GM23338 (cell line): ENCODE data around the gene ETV6. TPM values are rescaled to one million over a fixed set of nuclear protein-coding genes. Genes with fewer than 3 reads are reported as not detected.

ENCODE experiments used
- ATAC-seq: fragments of 200-7000 bp; cut with Tn5 transposase; 3 replicates; pipeline ENCODE4 v1.9.1; 2020
- DNase-seq: peaks from one replicate; pipeline ENCODE4 v3.0.0-alpha.2; 2015; ENCODE audit warnings: low spot score
- H2AFZ ChIP-seq: fragments of 200-600 bp; sonication (generic); 2 replicates; pipeline ENCODE4 v1.8.0; 2016; ENCODE audit warnings: antibody characterized with exemption, mild to moderate bottlenecking, moderate library complexity
- H3F3A ChIP-seq: fragments of 200-600 bp; sonication (generic); replicated peaks from 2 replicates; pipeline ENCODE4 v1.8.0; 2017; ENCODE audit warnings: antibody characterized with exemption, mixed run types, low read depth
- H3K27ac ChIP-seq: fragments of 200-600 bp; sonication (generic); 2 replicates; pipeline ENCODE4 v1.6.1; 2016; ENCODE audit warnings: low read depth
- H3K27me3 ChIP-seq: fragments of 200-600 bp; sonication (generic); 2 replicates; pipeline ENCODE4 v1.8.0; 2016; ENCODE audit warnings: mild to moderate bottlenecking, mixed run types, moderate library complexity; ENCODE audit not compliant: insufficient read depth
- H3K36me3 ChIP-seq: fragments of 200-600 bp; sonication (generic); 2 replicates; pipeline ENCODE4 v1.8.0; 2016; ENCODE audit warnings: mild to moderate bottlenecking; ENCODE audit not compliant: insufficient read depth
- H3K4me1 ChIP-seq: fragments of 200-600 bp; sonication (generic); 2 replicates; pipeline ENCODE4 v1.8.0; 2016; ENCODE audit warnings: mild to moderate bottlenecking, moderate library complexity; ENCODE audit not compliant: insufficient read depth
- H3K4me2 ChIP-seq: fragments of 200-600 bp; sonication (generic); 2 replicates; pipeline ENCODE4 v1.7.1; 2017; ENCODE audit warnings: mixed run types
- H3K4me3 ChIP-seq: fragments of 200-600 bp; sonication (generic); 2 replicates; pipeline ENCODE4 v1.6.1; 2016; ENCODE audit warnings: mixed run types
- H3K79me2 ChIP-seq: fragments of 200-600 bp; sonication (generic); replicated peaks from 2 replicates; pipeline ENCODE4 v1.8.0; 2017; ENCODE audit warnings: mild to moderate bottlenecking; ENCODE audit not compliant: insufficient read depth
- H3K9me2 ChIP-seq: fragments of 200-600 bp; sonication (generic); 2 replicates; pipeline ENCODE4 v1.8.0; 2017; ENCODE audit not compliant: insufficient read depth
- H4K20me1 ChIP-seq: fragments of 200-600 bp; sonication (generic); replicated peaks from 2 replicates; pipeline ENCODE4 v1.8.0; 2017; ENCODE audit warnings: mild to moderate bottlenecking; ENCODE audit not compliant: insufficient read depth
- H3K27ac Mint-ChIP-seq: 2 replicates; pipeline ENCODE4 v1.8.0; 2020; ENCODE audit warnings: inconsistent platforms, mild to moderate bottlenecking, moderate library complexity, mixed read lengths
- H3K27me3 Mint-ChIP-seq: 3 replicates; pipeline ENCODE4 v1.8.0; 2022; ENCODE audit warnings: low read depth, mild to moderate bottlenecking, moderate library complexity, mixed read lengths, inconsistent platforms; ENCODE audit not compliant: insufficient read depth, poor library complexity
- H3K36me3 Mint-ChIP-seq: 3 replicates; pipeline ENCODE4 v1.8.0; 2021; ENCODE audit warnings: low read depth, mild to moderate bottlenecking, inconsistent platforms, moderate library complexity, mixed read lengths
- H3K4me1 Mint-ChIP-seq: 3 replicates; pipeline ENCODE4 v1.8.0; 2020; ENCODE audit warnings: mild to moderate bottlenecking, inconsistent platforms, mixed read lengths
- H3K4me3 Mint-ChIP-seq: 3 replicates; pipeline ENCODE4 v1.8.0; 2021; ENCODE audit warnings: moderate library complexity, mild to moderate bottlenecking, inconsistent platforms, mixed read lengths
- H3K9me3 Mint-ChIP-seq: 3 replicates; pipeline ENCODE4 v1.8.0; 2020; ENCODE audit warnings: moderate library complexity, mild to moderate bottlenecking, inconsistent platforms, mixed read lengths
- CREB1 ChIP-seq: fragments of 250-450 bp; sonication (Bioruptor Pico); IDR thresholded peaks from 2 replicates; pipeline ENCODE4 v1.5.0; 2020; ENCODE audit warnings: low read depth, mild to moderate bottlenecking, moderate library complexity
- EZH2 ChIP-seq: fragments of 200-600 bp; sonication (generic); IDR thresholded peaks from one replicate; pipeline ENCODE4 v1.8.0; 2017; ENCODE audit warnings: antibody characterized with exemption, mild to moderate bottlenecking, low read depth; ENCODE audit not compliant: unreplicated experiment
- NANOG ChIP-seq: IDR thresholded peaks from 2 replicates; pipeline ENCODE4 v1.6.1; 2016; ENCODE audit warnings: antibody characterized with exemption, borderline replicate concordance
- ZNF114 ChIP-seq: fragments of 250-450 bp; sonication (Bioruptor Pico); IDR thresholded peaks from 2 replicates; pipeline ENCODE4 v1.5.0; 2020; ENCODE audit warnings: mild to moderate bottlenecking, moderate library complexity
- ZNF331 ChIP-seq: fragments of 250-450 bp; sonication (Bioruptor Pico); IDR thresholded peaks from 2 replicates; pipeline ENCODE4 v1.5.0; 2020; ENCODE audit warnings: low read depth, mild to moderate bottlenecking, moderate library complexity
- polyA plus RNA-seq: library from polyadenylated mRNA; unstranded; fragments of >200 nt; fragmentation: Nextera tagmentation; extraction: Ambion mirVana; gene quantifications from 2 replicates; pipeline ENCODE4 v1.2.1, GENCODE V29; 2016
- total RNA-seq: library from RNA; depleted of rRNA; stranded (reverse); fragments of >200 nt; shearing (Covaris generic); gene quantifications from 2 replicates; pipeline ENCODE4 v1.2.3, GENCODE V29; 2014
- TF ChIP-seq, protein P1 (sequence below): IDR thresholded peaks from one replicate; pipeline ENCODE4 v1.6.1; 2018; ENCODE audit warnings: antibody characterized with exemption; ENCODE audit not compliant: unreplicated experiment
- TF ChIP-seq, protein P2 (sequence below), 2 experiments: fragments of 200-600 bp in 1 of 2; sonication (generic) in 1 of 2; conservative IDR thresholded peaks; 2 replicates each; pipeline versions ENCODE4 v1.5.1 to v1.6.1; 2016 to 2017; ENCODE audit warnings: antibody characterized with exemption in 2 of 2, low read depth in 2 of 2, mild to moderate bottlenecking in 2 of 2, moderate library complexity in 1 of 2
- TF ChIP-seq, protein P3 (sequence below): IDR thresholded peaks from 2 replicates; pipeline ENCODE4 v1.6.1; 2016; ENCODE audit warnings: antibody characterized with exemption

The ETV6 gene
- total and polyA plus RNA-seq, 2 experiments from 2014 or later, result 7.5 to 15.1 TPM

- TF ChIP-seq, protein P1, sequence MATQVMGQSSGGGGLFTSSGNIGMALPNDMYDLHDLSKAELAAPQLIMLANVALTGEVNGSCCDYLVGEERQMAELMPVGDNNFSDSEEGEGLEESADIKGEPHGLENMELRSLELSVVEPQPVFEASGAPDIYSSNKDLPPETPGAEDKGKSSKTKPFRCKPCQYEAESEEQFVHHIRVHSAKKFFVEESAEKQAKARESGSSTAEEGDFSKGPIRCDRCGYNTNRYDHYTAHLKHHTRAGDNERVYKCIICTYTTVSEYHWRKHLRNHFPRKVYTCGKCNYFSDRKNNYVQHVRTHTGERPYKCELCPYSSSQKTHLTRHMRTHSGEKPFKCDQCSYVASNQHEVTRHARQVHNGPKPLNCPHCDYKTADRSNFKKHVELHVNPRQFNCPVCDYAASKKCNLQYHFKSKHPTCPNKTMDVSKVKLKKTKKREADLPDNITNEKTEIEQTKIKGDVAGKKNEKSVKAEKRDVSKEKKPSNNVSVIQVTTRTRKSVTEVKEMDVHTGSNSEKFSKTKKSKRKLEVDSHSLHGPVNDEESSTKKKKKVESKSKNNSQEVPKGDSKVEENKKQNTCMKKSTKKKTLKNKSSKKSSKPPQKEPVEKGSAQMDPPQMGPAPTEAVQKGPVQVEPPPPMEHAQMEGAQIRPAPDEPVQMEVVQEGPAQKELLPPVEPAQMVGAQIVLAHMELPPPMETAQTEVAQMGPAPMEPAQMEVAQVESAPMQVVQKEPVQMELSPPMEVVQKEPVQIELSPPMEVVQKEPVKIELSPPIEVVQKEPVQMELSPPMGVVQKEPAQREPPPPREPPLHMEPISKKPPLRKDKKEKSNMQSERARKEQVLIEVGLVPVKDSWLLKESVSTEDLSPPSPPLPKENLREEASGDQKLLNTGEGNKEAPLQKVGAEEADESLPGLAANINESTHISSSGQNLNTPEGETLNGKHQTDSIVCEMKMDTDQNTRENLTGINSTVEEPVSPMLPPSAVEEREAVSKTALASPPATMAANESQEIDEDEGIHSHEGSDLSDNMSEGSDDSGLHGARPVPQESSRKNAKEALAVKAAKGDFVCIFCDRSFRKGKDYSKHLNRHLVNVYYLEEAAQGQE, result no peak
- TF ChIP-seq ZNF114 (CRISPR knock-in tag) (no peak), EZH2 (no peak), NANOG (no peak), CREB1 (CRISPR knock-in tag) (no peak)
- TF ChIP-seq, protein P2, sequence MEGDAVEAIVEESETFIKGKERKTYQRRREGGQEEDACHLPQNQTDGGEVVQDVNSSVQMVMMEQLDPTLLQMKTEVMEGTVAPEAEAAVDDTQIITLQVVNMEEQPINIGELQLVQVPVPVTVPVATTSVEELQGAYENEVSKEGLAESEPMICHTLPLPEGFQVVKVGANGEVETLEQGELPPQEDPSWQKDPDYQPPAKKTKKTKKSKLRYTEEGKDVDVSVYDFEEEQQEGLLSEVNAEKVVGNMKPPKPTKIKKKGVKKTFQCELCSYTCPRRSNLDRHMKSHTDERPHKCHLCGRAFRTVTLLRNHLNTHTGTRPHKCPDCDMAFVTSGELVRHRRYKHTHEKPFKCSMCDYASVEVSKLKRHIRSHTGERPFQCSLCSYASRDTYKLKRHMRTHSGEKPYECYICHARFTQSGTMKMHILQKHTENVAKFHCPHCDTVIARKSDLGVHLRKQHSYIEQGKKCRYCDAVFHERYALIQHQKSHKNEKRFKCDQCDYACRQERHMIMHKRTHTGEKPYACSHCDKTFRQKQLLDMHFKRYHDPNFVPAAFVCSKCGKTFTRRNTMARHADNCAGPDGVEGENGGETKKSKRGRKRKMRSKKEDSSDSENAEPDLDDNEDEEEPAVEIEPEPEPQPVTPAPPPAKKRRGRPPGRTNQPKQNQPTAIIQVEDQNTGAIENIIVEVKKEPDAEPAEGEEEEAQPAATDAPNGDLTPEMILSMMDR (conservative IDR thresholded peaks at IDR 0.05; ENCODE audit: low read depth in 2 of 2), result no peak
Observed at GRCh38 chr12:11759899-11760298, 110.4 kb downstream of the ETV6 start (continued).

DNA sequence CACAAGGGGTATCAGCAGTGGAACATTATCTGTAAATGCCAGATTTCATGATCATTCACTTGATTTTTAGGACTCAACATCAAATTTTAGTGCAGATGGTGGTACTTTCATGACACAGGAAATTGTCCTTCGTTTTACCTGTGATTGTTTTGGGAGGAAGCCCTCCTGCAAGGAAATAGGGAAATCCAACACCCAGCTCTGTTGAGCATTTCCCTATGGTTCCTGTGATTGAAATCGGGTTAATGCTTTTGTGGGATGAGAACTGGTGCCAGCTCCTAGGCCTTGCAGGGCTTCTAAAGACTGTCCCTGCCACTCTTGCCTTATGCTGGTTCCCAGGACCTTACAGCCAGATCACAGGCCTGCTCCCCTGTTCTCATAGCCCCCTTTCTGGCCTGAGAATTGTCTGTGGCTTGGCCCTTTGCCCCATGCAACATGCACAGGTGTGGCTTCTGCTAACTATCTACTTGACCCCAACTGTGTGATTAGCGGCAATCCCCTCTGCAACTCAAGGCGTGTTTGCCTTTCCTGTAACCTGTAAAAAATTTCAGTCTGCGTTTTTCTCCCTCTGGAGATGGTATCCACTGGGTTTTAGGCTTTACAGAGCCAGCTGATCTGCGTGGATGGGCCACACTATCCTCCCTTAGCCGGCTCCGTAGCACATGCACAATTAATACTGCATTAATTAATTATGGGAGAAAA lies 112.5 kb downstream of the ETV6 start:
- Histone ChIP-seq H3K27me3 (no peaks in the 10 kb centered on the region), H3K4me2 (no peak overlapping the region), H2AFZ (no peak overlapping the region), H4K20me1 (no peaks in the 10 kb centered on the region), H3K4me3 (no peak overlapping the region), H3K4me1 (peaks cover 39% of the 10 kb centered on the region), H3K36me3 (no peaks in the 10 kb centered on the region), H3K79me2 (peaks cover 3% of the 10 kb centered on the region; the same call in 1 of the 2 replicates), H3K27ac (no peak overlapping the region), H3K9me2 (peaks cover 9% of the 10 kb centered on the region; the same call in 1 of the 2 replicates), H3F3A (no peaks in the 10 kb centered on the region)
- H3K27ac Mint-ChIP-seq, result peak overlapping the region; percentile 41; the same call in 1 of the 2 replicates
- peaks cover 51% of the 10 kb centered on the region for H3K4me1 Mint-ChIP-seq
- DNase-seq (no peak), ATAC-seq (no peak; the same call in 2 of the 3 replicates)
- H3K4me3 Mint-ChIP-seq, result no peak overlapping the region
- peaks cover 10% of the 10 kb centered on the region for H3K27me3 Mint-ChIP-seq
- no peaks in the 10 kb centered on the region; the same call in 2 of the 3 replicates for H3K9me3 Mint-ChIP-seq
- no peaks in the 10 kb centered on the region for H3K36me3 Mint-ChIP-seq
- no peak for TF ChIP-seq ZNF331
- TF ChIP-seq EZH2, result no peak
- TF ChIP-seq CREB1 (CRISPR knock-in tag), result no peak
- TF ChIP-seq, protein P1, result no peak
- TF ChIP-seq, protein P3, sequence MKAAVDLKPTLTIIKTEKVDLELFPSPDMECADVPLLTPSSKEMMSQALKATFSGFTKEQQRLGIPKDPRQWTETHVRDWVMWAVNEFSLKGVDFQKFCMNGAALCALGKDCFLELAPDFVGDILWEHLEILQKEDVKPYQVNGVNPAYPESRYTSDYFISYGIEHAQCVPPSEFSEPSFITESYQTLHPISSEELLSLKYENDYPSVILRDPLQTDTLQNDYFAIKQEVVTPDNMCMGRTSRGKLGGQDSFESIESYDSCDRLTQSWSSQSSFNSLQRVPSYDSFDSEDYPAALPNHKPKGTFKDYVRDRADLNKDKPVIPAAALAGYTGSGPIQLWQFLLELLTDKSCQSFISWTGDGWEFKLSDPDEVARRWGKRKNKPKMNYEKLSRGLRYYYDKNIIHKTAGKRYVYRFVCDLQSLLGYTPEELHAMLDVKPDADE, result no peak
- TF ChIP-seq NANOG, result no peak
- no peak for TF ChIP-seq ZNF114 (CRISPR knock-in tag)
